ENCODE measurements around the gene FGF13. TPM values are rescaled to one million over a fixed set of nuclear protein-coding genes. Genes with fewer than 3 reads are reported as not detected.

The FGF13 gene
- total and polyA plus RNA-seq, 2 of the 4 experiments (the other 2 are of a cell fraction): 0.18 TPM; not detected in 1

DNA sequence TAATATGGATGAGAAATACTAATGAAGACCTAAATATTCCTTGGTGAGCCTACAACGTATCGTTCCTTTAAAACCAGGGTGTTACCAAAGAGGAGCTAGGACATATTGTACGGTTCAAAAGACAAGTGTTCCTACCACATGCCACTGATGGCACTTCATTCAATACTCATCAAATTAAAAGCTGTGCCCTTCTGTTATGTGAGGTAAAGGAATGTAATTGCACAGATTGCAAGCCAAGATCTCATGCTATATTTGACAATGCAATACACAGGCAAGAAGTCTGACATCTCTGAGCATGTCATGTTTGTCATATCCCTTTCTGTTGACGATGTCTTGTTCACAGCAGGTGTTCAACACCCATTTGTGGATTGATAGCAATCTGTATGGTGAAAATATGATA is 6.9 kb downstream of the FGF13 start:
- DNase-seq: no peak
- no peak overlapping the region for H2AK9ac ChIP-seq (replicated peaks; ENCODE audit: low read depth, low read length, poor library complexity)
- H3K4me3 ChIP-seq (ENCODE audit: insufficient read depth, low read depth, low read length): no peak overlapping the region
- H2BK5ac ChIP-seq (ENCODE audit: low read depth, low read length, poor library complexity, severe bottlenecking): no peak overlapping the region
- H3K4me1 ChIP-seq (ENCODE audit: control insufficient read depth, insufficient read depth, low read length): no peaks in the 10 kb centered on the region
- dilution Hi-C loops (cut with HindIII; ENCODE audit: low sequenced_read_pairs, unreplicated experiment) (no loop called here), intact Hi-C loops (cut with micrococcal nuclease) (no loop called here), in situ Hi-C loops (cut with MboI; ENCODE audit: low sequenced_read_pairs) (no loop called here)
- ChIA-PET POLR2A (ENCODE audit: unreplicated experiment) (no interaction called here), CTCF (no interaction called here)
- no peaks in the 10 kb centered on the region for H3K36me3 ChIP-seq (ENCODE audit: control insufficient read depth, insufficient read depth, low read length)
- no peak overlapping the region for H3K18ac ChIP-seq (ENCODE audit: low read depth, low read length)
- no peaks in the 10 kb centered on the region for H3K9me1 ChIP-seq (ENCODE audit: insufficient read depth, low read length)
- H3K9me3 ChIP-seq (ENCODE audit: control insufficient read depth, insufficient read depth, low read length): no peaks in the 10 kb centered on the region
- no peak overlapping the region for H2BK20ac ChIP-seq (ENCODE audit: low read depth, low read length)
- H4K8ac ChIP-seq (ENCODE audit: low read depth in 2 of 2, low read length in 2 of 2): no peak overlapping the region
- no peak overlapping the region for H4K91ac ChIP-seq (ENCODE audit: insufficient read depth, low read depth, low read length)
- H3K14ac ChIP-seq (replicated peaks; ENCODE audit: low read depth, low read length): no peak overlapping the region
- H3K56ac ChIP-seq (ENCODE audit: extremely low read depth, insufficient read depth, low read length): no peak overlapping the region
- no peak overlapping the region for H3K4ac ChIP-seq (ENCODE audit: low read depth, low read length)
- H2BK15ac ChIP-seq (ENCODE audit: low read depth, low read length): no peak overlapping the region
- H2BK120ac ChIP-seq (ENCODE audit: low read depth, low read length): no peak overlapping the region
- no CpG with 5 or more reads among the region's 4 CpGs for WGBS, 2 experiments (ENCODE audit: extremely low coverage in 2 of 2, insufficient read length in 1 of 2)
- no peak overlapping the region for H2AFZ ChIP-seq (replicated peaks; ENCODE audit: low read length, poor library complexity)
- H3K27me3 ChIP-seq (ENCODE audit: control insufficient read depth, insufficient read depth, low read length): no peaks in the 10 kb centered on the region
- no peaks in the 10 kb centered on the region for H3K79me1 ChIP-seq (ENCODE audit: low read depth in 1 of 2, low read length in 2 of 2)
- TF ChIP-seq RAD21 (IDR thresholded peaks at IDR 0.05; ENCODE audit: low read length) (no peak), MAZ (IDR thresholded peaks at IDR 0.05; ENCODE audit: borderline replicate concordance, low read depth, low read length) (no peak), MXI1 (IDR thresholded peaks at IDR 0.05; ENCODE audit: borderline replicate concordance, low read depth, low read length) (no peak), RFX5 (IDR thresholded peaks at IDR 0.05; ENCODE audit: low read depth, low read length) (no peak), SMC3 (IDR thresholded peaks at IDR 0.05; ENCODE audit: low read depth, low read length) (no peak), FOS (IDR thresholded peaks at IDR 0.05; ENCODE audit: low read depth, low read length) (no peak), RCOR1 (IDR thresholded peaks at IDR 0.05; ENCODE audit: insufficient replicate concordance, low read length) (no peak), POLR2A (IDR thresholded peaks at IDR 0.05; ENCODE audit: low read depth, low read length) (no peak), CHD1 (IDR thresholded peaks at IDR 0.05; ENCODE audit: low read depth, low read length) (no peak), NFE2L2 (IDR thresholded peaks at IDR 0.05; ENCODE audit: low read depth, low read length) (no peak), CEBPB (IDR thresholded peaks at IDR 0.05; ENCODE audit: low read depth, low read length) (no peak), MAFK (IDR thresholded peaks at IDR 0.05; ENCODE audit: low read depth, low read length) (no peak), BHLHE40 (IDR thresholded peaks at IDR 0.05; ENCODE audit: low read depth, low read length) (no peak)
- TF ChIP-seq, protein P1, sequence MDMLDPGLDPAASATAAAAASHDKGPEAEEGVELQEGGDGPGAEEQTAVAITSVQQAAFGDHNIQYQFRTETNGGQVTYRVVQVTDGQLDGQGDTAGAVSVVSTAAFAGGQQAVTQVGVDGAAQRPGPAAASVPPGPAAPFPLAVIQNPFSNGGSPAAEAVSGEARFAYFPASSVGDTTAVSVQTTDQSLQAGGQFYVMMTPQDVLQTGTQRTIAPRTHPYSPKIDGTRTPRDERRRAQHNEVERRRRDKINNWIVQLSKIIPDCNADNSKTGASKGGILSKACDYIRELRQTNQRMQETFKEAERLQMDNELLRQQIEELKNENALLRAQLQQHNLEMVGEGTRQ (IDR thresholded peaks at IDR 0.05; ENCODE audit: low read depth, low read length): no peak
- TF ChIP-seq, protein P2, sequence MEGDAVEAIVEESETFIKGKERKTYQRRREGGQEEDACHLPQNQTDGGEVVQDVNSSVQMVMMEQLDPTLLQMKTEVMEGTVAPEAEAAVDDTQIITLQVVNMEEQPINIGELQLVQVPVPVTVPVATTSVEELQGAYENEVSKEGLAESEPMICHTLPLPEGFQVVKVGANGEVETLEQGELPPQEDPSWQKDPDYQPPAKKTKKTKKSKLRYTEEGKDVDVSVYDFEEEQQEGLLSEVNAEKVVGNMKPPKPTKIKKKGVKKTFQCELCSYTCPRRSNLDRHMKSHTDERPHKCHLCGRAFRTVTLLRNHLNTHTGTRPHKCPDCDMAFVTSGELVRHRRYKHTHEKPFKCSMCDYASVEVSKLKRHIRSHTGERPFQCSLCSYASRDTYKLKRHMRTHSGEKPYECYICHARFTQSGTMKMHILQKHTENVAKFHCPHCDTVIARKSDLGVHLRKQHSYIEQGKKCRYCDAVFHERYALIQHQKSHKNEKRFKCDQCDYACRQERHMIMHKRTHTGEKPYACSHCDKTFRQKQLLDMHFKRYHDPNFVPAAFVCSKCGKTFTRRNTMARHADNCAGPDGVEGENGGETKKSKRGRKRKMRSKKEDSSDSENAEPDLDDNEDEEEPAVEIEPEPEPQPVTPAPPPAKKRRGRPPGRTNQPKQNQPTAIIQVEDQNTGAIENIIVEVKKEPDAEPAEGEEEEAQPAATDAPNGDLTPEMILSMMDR (conservative IDR thresholded peaks at IDR 0.05; ENCODE audit: low read depth, low read length): no peak
- H2AK5ac ChIP-seq (ENCODE audit: low read depth, low read length): no peak overlapping the region
- no peak overlapping the region for H3K23ac ChIP-seq (ENCODE audit: low read depth, low read length)
- H3K9ac ChIP-seq (ENCODE audit: low read depth, low read length): no peak overlapping the region
- BruUV-seq (replicated peaks): no TSS peak
- H3K4me2 ChIP-seq (ENCODE audit: low read depth, low read length): no peak overlapping the region
- H3K27ac ChIP-seq (ENCODE audit: insufficient read depth, low read length): no peak overlapping the region
- H4K20me1 ChIP-seq (ENCODE audit: insufficient read depth, low read length): no peaks in the 10 kb centered on the region
- ATAC-seq (ENCODE audit: low read depth): no peak
- H4K5ac ChIP-seq (ENCODE audit: low read depth, low read length): no peak overlapping the region

Data from IMR-90 (cell line).